Esophagus mucosa (tissue), 1 donor: Measurements from ENCODE around the gene LHCGR. TPM values are rescaled to one million over a fixed set of nuclear protein-coding genes. Genes with fewer than 3 reads are reported as not detected.
"Not testable (repeated sequence)": the region's sequence is repeated elsewhere in the genome, so short reads cannot be mapped to it uniquely, and the experiment has no call there.

Source experiments
- ATAC-seq: fragments of 200-7000 bp; cut with Tn5 transposase; one replicate; pipeline ENCODE4 v1.9.1; 2020
- total RNA-seq: library from RNA; stranded (reverse); gene quantifications from one replicate; pipeline ENCODE4 v1.2.4, GENCODE V29; 2023
- donor health status: DM: yes; HTN: yes; CAD: no.

The LHCGR gene
- total RNA-seq, 1 donor from 2014 or later: not detected

DNA sequence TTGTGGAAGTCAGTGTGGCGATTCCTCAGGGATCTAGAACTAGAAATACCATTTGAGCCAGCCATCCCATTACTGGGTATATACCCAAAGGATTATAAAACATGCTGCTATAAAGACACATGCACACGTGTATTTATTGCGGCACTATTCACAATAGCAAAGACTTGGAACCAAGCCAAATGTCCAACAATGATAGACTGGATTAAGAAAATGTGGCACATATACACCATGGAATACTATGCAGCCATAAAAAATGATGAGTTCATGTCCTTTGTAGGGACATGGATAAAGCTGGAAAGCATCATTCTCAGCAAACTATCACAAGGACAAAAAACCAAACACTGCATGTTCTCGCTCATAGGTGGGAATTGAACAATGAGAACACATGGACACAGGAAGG, 16.3 kb downstream of the LHCGR start:
- not testable (repeated sequence) for ATAC-seq

DNA sequence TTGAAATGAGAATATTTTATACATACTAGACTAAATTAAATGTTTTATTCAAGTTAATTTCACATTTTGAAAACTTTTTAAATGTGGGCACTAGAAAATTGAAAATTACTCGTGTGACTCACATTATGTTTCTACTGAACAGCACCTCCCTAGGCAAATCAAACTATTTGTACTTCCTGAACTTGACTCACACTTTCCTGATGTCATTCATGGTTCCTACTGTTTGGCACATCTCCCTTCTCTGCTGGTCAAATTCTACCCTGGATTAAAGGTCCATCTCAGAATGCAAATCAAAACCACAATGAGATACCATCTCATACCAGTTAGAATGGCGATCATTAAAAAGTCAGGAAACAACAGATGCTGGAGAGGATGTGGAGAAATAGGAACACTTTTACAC, 16.7 kb downstream of the LHCGR start:
- peak; percentile 59 for ATAC-seq

DNA sequence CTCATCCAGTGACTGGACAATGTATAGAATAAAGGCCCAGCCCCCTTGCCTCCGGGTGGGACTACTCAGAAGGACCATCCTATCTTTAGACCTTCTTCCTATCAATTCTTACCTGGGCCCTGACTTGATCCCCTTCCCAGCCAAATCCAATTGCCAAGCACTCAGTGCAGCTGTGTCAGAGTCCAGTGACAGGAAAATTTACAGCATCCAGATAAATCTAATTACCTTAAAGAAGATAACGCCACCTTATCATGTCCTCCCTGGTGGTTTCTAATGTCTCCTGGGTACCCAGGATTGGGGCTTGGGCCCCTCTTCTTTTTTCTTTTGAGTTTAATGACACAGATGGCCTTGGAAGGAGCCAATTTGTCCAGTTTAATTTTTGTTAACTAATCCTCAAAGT, 19.3 kb downstream of the LHCGR start:
- no peak for ATAC-seq

DNA sequence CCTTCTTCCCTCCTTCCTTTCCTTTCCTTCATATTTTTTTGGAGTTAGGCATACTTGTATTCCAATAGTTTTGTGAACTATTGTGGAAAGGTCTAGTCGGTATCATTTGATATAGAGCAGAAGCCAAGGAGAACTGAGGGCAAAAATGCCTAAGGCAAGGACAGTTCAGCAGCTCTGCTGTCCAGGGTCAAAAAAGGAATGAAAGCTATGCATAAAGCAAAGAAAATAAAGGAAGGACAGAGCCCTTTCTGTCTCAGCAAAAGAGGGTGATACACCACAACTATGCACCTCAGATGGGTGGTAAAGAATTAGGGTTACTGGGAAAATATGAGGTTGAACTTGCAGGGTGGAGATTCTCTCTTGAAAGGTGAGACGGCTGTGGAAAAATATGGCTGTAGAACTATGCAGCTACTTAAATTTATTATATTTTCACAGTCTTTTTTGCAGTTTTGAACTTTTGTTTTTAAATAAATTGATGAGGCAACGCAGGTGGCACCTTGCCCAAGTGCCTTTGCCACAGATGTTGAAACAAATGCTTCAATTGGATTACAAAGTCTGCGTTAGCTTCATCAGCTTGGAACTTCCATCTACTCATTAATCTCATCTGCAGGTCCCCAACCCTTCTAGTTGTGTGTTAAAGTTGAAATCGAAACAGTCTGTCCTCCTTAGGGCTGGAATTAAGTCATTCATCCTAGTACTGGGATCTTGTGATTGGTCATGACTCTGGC, 20.8 kb downstream of the LHCGR start:
- ATAC-seq: no peak

DNA sequence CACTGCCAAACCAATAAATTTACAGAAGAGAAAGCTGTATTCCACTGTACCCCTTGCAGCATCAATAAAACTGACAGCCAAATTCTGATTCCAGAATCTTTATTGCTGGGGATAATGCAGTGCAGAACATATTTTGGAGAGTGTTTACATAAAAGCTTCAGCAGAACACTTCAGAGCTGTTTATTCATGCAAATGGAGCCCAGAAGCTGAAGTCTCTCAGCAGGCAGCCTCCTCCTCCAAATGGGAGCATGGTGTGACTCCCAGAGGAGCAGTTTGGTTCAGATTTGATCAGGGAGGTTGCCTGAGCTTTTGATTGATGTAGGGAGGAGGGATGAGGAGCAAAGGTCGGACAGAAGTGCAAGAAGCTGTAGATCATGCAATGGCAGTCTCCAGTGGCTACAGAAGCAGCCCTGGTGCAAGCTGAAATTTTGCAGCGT, 22.4 kb downstream of the LHCGR start:
- ATAC-seq: no peak

DNA sequence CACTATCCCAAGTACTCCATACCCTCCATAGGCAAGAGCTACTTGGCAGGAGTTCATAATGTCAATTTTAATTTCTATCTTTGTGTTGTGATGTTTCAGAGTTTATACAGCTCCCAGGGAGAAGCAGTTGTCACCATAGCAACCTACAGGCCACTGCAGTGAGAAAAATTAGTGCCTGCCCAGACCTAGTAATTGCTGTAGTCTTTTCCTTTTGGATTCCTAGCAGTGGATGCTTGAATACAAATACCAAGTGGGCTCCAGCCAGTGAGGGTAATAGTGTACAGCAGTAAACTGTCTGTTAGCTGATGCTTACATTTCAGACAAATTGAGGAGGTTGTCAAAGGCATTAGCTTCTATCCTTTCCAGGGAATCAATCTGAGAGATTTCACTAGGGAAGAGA, 26.7 kb downstream of the LHCGR start:
- ATAC-seq: no peak

DNA sequence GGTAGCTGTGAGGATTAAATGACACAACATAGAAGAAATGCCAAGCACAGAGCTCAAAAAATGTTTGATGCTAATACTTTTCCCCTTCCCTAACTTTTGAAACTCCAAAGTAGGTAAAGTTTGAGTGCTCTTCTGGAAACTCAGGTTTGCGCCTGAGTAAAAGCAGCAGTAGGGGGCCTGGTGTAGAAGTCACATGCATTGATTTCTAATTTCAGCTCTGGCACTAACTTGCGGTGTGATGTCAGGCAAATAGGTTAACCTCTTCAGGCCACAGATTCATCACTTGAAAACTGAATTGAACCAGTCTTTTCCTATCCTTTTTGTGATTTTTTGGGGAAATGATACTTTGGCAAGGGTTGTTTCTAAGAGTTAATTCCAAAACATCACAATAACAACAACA, 27.2 kb downstream of the LHCGR start:
- no peak for ATAC-seq

DNA sequence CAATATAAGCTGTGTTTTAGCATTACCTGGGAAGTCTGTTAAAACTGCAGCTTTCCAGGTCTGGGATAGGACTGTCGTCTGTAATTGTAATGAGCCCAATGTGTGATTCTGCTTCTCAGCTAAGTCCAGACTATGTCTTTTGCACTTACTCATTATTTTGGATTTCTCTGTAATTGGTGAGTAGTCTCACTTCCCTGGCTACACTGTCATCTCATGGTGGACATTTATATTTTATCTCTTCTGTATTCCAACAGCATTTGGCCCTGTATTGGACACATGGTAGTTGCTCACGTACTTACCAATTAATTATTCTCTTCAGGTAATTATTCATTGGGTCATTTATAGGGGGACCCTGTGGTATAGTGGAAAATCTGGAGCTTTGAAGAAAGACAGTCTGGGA, 28.0 kb downstream of the LHCGR start:
- ATAC-seq: no peak

DNA sequence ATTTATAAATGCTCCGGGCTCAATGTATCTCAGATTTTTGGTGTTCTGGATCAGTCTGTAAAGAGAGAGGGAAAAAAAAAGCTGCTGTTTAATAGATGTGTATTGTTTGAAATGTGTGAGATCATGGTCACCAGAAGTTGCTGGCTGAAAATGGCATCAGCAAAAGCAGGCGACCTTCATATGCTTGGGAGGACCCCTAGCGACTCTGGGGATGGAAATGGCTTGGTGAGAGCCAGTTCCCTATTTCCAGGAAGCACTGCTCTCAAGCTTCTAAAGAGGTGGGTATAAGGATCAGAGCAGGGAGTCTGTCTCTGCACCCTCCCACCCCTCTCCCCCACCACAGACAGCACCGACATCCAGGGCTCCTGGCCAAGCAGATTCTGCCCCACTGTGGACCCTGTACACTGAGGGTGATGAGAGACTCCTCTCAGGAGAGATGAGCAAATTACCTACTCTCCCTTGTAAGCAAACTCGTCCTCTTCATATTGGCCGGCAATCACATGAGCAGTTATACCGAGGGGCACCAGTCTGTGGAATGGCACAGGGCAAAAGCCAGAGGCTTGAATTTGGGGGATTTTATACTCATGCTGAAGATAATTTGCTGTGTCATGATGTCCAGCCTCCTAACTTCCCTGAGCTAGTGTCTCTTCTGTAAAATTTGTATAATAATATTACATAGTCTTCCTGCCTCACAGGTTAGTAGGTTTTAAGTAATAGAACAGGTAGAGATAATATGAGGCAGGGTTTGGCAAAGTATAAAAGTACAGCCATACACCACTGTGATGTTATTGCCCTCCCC, 29.6 kb downstream of the LHCGR start:
- no peak for ATAC-seq

DNA sequence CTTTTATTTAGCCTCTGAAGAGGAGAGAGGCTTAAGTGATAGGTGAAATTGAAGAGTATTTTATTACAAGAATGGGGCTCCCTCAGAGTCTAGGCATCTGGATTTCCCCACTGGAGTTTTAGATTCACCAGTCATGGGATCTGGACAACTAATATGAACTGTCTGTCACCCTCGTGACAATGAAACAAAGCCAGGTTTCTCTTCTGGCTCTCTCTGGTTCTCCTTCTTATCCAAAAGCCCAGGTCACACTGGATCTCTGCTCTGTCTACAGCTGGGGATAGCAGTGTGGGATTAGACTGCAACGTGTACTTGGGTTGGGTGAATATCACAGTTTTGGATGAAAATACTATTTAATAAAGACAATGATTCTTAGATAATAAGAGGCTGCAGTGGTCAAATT, 31.2 kb downstream of the LHCGR start:
- no peak for ATAC-seq

DNA sequence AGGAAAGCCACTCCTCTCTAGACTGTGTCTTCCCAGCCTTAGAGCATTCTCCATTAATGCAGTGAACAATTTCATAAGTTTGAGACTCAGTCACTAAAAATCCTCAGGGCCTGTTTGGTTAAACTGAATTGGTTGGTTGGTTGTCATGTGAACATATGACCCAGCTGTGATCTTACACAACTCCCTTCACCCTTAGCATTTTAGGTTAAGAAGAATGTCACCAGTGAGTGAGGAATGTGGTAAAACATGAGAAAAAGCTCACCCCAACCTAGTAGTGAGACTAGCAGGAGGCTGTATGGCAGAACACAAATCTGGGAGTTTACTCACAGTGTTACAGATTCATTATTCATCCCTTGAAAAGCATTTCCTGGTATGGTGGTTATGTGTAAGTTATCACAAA, 32.4 kb downstream of the LHCGR start:
- peak; percentile 72 for ATAC-seq

DNA sequence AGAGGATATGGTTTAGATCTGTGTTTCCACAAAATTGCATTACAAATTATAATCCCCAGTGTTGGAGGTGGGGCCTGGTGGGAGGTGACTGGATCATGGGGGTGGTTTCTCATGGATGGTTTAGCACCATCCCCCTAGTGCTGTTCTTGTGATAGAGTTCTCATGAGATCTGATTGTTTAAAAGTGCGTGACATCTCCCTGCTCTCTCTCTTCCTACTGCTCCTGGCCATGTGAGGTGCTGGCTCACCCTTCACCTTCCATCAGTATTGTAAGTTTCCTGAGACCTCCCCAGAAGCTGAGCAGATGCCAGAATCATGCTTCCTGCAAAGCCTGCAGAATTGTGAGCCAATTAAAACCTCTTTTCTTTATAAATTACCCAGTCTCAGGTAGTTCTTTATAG, 33.1 kb downstream of the LHCGR start:
- no peak for ATAC-seq

DNA sequence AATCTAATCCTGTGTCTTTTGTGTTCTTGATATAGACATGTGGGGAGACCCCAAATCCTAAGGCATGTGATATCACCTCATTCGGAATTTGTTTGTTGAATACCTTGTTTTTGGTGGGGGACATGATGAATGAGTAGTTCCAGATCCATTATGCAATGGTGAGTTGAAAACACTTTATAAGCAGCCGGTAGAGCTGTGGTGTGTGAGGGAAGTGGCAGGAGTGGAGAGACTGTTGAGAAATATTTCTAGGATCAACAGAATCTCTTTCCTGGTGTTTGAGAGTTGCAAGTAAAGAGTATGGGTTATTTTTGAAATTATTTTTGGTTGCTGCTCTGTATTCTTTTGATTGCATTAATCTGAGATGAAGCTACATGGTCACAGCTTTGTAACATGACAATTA, 34.4 kb downstream of the LHCGR start:
- no peak for ATAC-seq

DNA sequence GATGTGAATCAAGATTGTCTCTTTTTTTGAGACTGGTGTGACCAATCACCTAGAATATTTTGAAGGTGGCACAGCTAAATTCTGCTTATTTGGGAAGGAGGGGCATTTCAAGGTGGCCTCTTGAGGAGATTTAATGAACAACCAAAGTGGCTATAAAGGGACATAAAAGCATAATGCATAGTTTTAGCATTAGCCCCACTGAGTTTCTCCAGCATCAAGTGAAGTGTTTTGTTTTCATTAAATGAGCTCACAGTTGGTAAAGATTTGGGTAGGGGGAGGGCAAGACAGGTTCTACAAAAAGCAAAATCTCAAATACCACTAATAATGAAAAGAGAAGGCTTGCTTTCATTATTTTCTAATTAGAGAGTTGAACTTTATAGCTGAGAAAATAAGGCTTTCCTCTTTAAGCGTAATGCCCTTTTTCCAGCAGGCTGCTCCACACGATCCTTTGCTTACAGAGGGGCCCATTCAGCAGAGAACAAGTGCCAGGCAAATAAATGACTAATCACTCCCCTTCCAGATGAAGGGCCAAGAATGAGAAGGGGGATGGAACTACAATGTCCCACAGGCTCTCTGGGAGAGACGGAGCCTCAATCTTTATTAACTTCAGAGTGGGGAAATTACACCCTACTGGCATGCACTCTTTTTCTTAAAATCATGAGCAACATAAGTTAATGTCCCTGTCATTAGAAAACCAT, 35.9 kb downstream of the LHCGR start:
- ATAC-seq: no peak

DNA sequence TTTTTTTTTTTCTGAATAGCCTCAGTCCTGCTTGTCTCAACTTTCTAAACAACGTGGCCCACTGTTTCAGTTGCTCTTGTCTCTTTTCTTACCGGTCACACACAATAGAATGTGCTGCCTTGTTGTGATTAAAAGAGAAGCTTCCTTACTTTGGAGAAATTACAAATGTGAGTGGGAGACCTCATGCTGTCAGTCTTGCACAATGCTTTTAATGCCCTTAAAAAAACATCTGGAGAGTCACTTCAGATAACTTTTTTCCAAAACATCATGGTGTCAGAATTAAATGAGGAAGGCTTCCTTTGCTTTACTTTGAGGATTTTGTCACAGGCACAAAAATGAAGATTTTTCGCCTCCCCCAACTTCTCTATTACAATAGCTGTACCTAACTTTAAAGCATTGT, 37.7 kb downstream of the LHCGR start:
- ATAC-seq: no peak

DNA sequence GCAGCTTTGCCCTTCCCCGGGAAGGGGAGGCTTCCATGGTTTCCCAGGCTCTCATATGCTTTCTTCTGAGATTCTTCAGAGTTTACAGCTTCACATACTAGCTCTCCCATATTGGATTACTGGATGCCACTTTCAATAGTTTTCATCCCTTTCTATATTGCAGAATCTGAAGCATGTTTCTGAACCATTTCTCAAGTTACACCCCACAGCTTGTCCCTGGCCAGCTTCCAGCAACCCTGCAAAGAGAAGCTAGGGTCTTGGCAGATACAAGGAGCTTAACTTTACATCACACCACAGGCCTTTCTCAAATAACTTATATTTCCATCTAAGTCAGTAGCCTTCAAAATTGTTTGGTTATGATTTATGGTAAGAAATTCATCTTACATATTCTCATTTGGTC, 39.6 kb downstream of the LHCGR start:
- no peak for ATAC-seq

DNA sequence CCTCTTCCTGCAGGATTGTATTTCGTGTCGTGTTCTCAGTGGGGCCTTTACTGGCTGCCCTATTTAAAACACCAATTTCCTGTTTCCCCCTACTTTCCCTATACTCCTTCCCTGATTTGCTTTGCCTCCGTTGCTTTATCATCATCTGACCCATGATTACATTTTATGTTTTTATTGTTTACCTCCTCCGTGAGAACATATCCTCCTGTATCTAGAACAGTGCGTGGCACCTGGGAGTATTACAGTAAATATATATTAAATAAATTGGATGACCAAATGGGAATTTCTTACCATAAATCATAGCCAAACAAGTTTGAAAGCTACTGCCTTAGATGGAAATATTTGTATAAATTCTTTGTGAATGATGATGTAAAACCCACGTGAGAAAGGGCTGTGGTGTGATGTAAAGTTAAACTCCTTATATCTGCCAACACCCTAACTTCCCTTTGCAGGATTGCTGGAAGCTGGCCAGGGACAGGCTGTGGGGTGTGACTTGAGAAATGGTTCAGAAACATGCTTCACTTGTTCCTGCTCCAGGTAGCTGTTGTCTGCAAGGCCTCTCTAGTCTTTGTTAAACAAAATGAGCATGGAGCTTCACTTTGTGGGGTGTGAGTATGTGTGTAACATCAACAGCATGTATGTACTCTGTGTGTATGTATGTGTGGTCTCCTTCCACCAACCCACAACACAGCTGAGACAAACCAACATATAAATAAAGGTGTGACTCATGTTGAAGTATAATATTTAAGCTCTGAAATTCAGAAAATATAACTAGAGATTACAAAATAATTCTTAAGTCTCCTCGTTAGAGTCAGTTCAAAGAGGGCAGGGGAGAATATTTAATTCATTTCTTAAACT, 40.3 kb downstream of the LHCGR start:
- peak; percentile 85 for ATAC-seq

DNA sequence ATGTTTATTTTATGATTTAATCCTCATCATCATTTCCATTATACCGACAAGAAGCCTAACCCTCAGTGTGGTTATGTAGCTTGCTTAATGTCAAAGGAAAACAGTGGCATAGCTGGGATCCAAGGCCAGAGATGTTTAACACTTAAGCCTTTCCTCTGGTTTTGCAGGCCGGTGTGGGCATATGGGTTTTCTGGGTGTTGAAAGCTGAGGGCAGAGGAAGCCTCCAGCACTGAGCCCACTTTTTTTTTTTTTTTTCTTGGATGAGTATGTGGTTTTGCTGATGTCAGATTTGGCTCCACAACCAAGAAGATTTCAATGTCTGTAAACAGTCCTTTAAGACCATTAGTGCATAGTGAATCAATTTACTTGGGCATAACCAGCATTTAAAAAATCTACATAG, 41.3 kb downstream of the LHCGR start:
- no peak for ATAC-seq

DNA sequence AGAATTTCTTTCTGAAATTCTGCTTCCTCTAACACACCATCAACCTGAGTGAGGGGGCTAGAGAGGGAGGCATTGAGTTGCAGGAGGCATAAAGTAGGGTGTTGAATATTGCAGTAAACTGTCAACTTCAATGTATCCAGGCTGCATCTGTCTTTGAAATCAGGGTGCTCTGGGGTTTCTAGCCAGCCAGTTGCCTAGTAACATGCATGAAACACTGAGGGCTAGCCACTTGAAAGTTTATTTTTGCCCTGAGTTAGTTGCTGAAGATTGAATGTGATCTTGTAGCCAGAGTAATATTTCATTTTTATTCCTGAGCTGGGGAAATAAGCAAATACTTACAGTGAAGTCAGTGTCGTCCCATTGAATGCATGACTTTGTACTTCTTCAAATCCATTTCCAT, 41.9 kb downstream of the LHCGR start:
- no peak for ATAC-seq

DNA sequence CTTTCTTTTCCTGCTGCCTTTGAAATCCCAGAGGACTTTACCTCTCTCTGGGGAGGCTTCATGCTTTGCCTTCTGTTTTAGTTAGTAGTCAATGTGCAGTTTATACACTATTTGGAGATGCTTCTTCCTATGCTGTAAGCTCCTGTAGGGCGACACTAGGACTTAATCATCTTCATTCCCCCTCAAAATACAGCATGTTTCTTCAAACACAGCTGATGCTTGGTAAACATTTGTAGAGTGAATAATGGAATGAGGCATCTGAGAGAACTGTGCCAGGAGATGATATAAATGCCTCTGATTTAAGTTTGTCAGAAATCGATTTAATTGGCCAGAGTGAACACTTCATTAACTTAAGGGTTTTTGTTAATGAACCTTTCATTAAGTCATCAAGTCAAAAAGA, 43.4 kb downstream of the LHCGR start:
- ATAC-seq: no peak

DNA sequence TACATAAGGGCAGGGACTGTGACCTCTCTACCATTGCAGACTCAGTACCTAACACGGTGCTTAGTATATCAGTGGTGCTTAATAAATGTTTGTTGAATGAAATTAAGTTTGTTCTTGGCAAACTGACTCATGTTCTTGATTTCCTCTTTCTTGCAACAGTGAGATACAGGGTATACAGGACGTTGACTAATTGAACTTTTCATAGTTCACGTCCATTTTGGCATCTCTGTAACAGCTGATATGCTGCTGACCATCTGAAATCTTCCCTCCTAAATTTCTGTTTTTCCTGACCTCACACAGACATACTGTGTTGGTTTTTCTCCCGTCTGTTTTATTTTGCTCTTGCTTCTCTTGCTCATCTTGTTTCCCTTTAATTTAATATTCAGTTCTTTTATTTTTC, 44.2 kb downstream of the LHCGR start:
- no peak for ATAC-seq
